Measurements from ENCODE around the gene ADCK2.
"Not testable (repeated sequence)": the region's sequence is repeated elsewhere in the genome, so short reads cannot be mapped to it uniquely, and the experiment has no call there.

ADCK2 gene

DNA sequence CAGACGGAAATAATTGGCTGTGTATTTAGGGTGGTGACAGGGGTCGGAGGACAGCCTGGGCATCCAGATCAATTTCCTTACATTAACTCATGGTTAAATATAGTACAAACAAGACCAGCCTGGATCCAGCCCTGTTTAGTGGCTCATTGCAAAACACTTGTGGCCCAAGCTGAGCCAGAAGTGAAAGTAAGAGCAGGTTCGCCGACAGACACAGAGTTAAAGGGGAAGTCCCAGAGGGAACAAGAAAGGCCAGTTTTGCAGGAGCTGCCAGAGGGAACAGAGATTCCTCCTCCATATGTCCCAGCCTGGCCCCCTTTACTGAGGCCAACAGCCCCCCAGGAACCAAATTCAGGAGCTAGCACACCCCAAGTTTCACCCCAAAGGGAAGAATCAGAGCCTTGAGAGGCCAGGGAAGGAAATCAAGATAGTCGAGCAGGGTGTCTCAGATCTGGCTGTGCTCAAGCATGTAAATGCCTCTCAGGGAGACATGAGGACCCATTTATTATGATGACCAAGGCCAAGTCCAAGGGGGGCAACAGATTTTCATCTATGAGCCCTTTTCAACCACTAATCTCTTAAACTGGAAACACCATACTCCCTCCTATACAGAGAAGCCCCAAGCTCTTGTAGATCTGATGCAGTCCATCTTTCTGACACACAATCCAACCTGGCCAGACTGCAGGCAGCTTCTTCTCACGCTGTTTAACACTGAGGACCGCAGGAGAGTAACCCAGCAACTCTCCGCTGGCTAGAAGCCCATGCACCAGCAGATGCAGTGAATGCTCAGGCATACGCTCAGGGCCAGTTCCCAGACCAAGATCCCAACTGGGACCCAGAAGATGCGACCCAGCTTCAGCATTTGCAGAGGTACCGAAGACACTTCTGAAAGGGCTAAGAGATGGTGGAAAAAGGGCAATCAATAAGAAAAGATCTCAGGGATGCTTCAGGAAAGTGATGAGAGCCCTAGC, 15.9 kb upstream of the ADCK2 start:
- TF ChIP-seq, protein P1, sequence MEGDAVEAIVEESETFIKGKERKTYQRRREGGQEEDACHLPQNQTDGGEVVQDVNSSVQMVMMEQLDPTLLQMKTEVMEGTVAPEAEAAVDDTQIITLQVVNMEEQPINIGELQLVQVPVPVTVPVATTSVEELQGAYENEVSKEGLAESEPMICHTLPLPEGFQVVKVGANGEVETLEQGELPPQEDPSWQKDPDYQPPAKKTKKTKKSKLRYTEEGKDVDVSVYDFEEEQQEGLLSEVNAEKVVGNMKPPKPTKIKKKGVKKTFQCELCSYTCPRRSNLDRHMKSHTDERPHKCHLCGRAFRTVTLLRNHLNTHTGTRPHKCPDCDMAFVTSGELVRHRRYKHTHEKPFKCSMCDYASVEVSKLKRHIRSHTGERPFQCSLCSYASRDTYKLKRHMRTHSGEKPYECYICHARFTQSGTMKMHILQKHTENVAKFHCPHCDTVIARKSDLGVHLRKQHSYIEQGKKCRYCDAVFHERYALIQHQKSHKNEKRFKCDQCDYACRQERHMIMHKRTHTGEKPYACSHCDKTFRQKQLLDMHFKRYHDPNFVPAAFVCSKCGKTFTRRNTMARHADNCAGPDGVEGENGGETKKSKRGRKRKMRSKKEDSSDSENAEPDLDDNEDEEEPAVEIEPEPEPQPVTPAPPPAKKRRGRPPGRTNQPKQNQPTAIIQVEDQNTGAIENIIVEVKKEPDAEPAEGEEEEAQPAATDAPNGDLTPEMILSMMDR (IDR thresholded peaks at IDR 0.05; ENCODE audit: insufficient read depth, low read depth, low read length, missing control alignments): no peak
- peak; percentile 74 for DNase-seq (ENCODE audit: low read depth)
- peak overlapping the region; percentile 21 for H3K4me3 ChIP-seq (ENCODE audit: low read depth, low read length)

- no peak for DNase-seq (ENCODE audit: low read depth)
- TF ChIP-seq, protein P1 (IDR thresholded peaks at IDR 0.05; ENCODE audit: insufficient read depth, low read depth, low read length, missing control alignments): no peak
Observed at GRCh38 chr7:140657891-140658290, 14.9 kb upstream of the ADCK2 start.

GRCh38 chr7:140659856-140660255, 12.9 kb upstream of the ADCK2 start:
- TF ChIP-seq, protein P1 (IDR thresholded peaks at IDR 0.05; ENCODE audit: insufficient read depth, low read depth, low read length, missing control alignments): no peak
- H3K4me3 ChIP-seq (ENCODE audit: low read depth, low read length): no peak overlapping the region
- peak; percentile 30 for DNase-seq (ENCODE audit: low read depth)

More at GRCh38 chr7:140657891-140658290, 14.9 kb upstream of the ADCK2 start:
- H3K4me3 ChIP-seq (ENCODE audit: low read depth, low read length): no peak overlapping the region

- H3K4me3 ChIP-seq (ENCODE audit: low read depth, low read length): no peak overlapping the region
- TF ChIP-seq, protein P1 (IDR thresholded peaks at IDR 0.05; ENCODE audit: insufficient read depth, low read depth, low read length, missing control alignments): no peak
- no peak for DNase-seq (ENCODE audit: low read depth)
Observed at GRCh38 chr7:140661124-140661523, 11.6 kb upstream of the ADCK2 start.

DNA sequence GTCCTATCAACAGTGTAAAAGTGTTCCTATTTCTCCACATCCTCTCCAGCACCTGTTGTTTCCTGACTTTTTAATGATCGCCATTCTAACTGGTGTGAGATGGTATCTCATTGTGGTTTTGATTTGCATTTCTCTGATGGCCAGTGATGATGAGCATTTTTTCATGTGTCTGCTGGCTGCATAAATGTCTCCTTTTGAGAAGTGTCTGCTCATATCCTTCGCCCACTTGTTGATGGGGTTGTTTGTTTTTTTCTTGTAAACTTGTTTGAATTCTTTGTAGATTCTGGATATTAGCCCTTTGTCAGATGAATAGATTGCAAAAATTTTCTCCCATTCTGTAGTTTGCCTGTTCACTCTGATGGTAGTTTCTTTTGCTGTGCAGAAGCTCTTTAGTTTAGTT, 9.8 kb upstream of the ADCK2 start:
- H3K4me3 ChIP-seq (ENCODE audit: low read depth, low read length); DNase-seq (ENCODE audit: low read depth): not testable (repeated sequence)

DNA sequence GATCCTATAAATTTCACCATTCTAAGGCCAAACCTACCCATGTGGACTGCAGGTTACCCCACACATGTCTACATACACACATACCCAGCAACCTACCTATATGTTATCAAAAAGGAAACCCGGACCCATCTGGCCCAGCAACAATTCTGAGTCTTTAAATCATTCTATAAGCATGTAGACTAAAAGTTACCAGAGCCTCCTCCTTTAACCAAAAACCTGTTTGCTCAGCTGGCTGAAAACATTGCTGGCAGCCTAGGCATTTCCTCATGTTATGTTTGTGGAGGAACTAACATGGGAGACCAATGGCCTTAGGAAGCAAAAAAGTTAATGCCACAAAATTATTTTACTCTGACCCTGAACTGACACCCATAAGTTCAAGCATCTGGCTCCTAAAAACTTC, 5.3 kb upstream of the ADCK2 start:
- no peak for DNase-seq (ENCODE audit: low read depth)
- TF ChIP-seq, protein P1 (IDR thresholded peaks at IDR 0.05; ENCODE audit: insufficient read depth, low read depth, low read length, missing control alignments): no peak
- H3K4me3 ChIP-seq (ENCODE audit: low read depth, low read length): no peak overlapping the region

DNA sequence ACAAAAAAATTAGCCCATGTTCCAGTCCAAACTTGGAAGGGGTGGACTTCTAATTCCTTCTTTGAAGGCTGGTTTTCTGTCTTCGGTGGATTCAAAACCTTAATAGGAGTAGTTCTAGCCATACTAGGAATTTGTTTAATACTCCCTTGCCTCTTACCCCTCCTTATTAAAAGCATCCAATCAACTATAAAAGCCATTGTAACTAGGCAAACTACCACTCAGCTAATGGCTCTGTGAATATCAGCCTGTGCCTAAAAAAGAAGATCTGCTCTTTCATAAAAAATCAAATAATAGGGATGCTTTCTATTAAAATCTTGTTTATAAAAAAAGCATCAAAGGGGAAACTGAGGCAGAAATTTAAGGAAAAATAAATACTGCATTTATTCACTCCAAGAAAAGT, 4.1 kb upstream of the ADCK2 start:
- H3K4me3 ChIP-seq (ENCODE audit: low read depth, low read length): no peak overlapping the region
- no peak for DNase-seq (ENCODE audit: low read depth)
- TF ChIP-seq, protein P1 (IDR thresholded peaks at IDR 0.05; ENCODE audit: insufficient read depth, low read depth, low read length, missing control alignments): no peak
